A549 (cell line): ENCODE results near the gene RECQL. TPM values are rescaled to one million over a fixed set of nuclear protein-coding genes. Genes with fewer than 3 reads are reported as not detected.

Experiments
- ATAC-seq, 2 experiments: fragments of 200-7000 bp in 1 of 2; fragments of >200 bp in 1 of 2; cut with Nextera tagmentation in 1 of 2; cut with Tn5 transposase in 1 of 2; 3 replicates each; pipeline versions ENCODE4 v1.8.0 to v1.9.1; 2018 to 2020; ENCODE audit warnings: mild to moderate bottlenecking in 1 of 2, moderate library complexity in 1 of 2
- CTCF ChIA-PET: fragments of 300-600 bp; sonication (Branson Sonifier 250); formaldehyde crosslinking; extraction: SDS; loops from one replicate; lab custom pipeline; 2021; ENCODE audit warnings: antibody characterized with exemption, inconsistent platforms; lab: Yijun Ruan, JAX
- POLR2A ChIA-PET: fragments of 350-600 bp; formaldehyde crosslinking; extraction: SDS; loops from one replicate; lab custom pipeline; 2021; ENCODE audit warnings: antibody characterized with exemption, inconsistent platforms; lab: Yijun Ruan, JAX
- DNase-seq, 2 experiments: peaks; one replicate each; pipeline versions ENCODE4 v3.0.0 to v3.0.0-alpha.2; 2011 to 2016; ENCODE audit warnings: low read depth in 1 of 2, low spot score in 1 of 2
- FAIRE-seq: peaks from 2 replicates; lab custom pipeline; 2011; peaks lifted over from hg19 to GRCh38; lab: Jason Lieb, UNC
- H3K27ac ChIP-seq, 2 experiments: fragments of >200 bp; sonication (Bioruptor Twin); formaldehyde crosslinking; 3 replicates each; pipeline ENCODE4 v1.5.1; 2016 to 2017
- H3K4me1 ChIP-seq: fragments of >200 bp; sonication (Bioruptor Twin); formaldehyde crosslinking; 3 replicates; pipeline ENCODE4 v1.6.1; 2016
- H3K4me2 ChIP-seq: fragments of >200 bp; sonication (Bioruptor Twin); formaldehyde crosslinking; 3 replicates; pipeline ENCODE4 v1.6.1; 2016
- H3K4me3 ChIP-seq: fragments of >200 bp; sonication (Bioruptor Twin); formaldehyde crosslinking; 3 replicates; pipeline ENCODE4 v1.5.1; 2016
- H3K9me3 ChIP-seq: fragments of >200 bp; sonication (Bioruptor Twin); formaldehyde crosslinking; 3 replicates; pipeline ENCODE4 v1.6.1; 2016
- BHLHE40 ChIP-seq: IDR thresholded peaks from 2 replicates; pipeline ENCODE4 v1.6.1; 2012; ENCODE audit warnings: low read depth, low read length, inconsistent platforms
- CBX2 ChIP-seq: fragments of 200-600 bp; sonication (generic); IDR thresholded peaks from 2 replicates; pipeline ENCODE4 v1.6.1; 2016; ENCODE audit warnings: low read depth, mild to moderate bottlenecking, borderline replicate concordance
- CBX8 ChIP-seq: fragments of 200-600 bp; sonication (generic); IDR thresholded peaks from 2 replicates; pipeline ENCODE4 v1.6.1; 2016
- CEBPB ChIP-seq, 2 experiments: fragments of >200 bp in 1 of 2; sonication (Bioruptor Twin) in 1 of 2; formaldehyde crosslinking in 1 of 2; IDR thresholded peaks; 2 replicates each; pipeline ENCODE4 v1.6.1; 2012 to 2016
- CHD4 ChIP-seq: fragments of 200-600 bp; sonication (generic); IDR thresholded peaks from 2 replicates; pipeline ENCODE4 v1.6.1; 2016; ENCODE audit warnings: antibody characterized with exemption, mild to moderate bottlenecking, borderline replicate concordance
- CTCF ChIP-seq: fragments of >200 bp; sonication (Bioruptor Twin); formaldehyde crosslinking; IDR thresholded peaks from 3 replicates; pipeline ENCODE4 v1.5.1; 2016
- EHMT2 ChIP-seq: fragments of 200-600 bp; sonication (generic); IDR thresholded peaks from 2 replicates; pipeline ENCODE4 v1.6.1; 2016; ENCODE audit warnings: antibody characterized with exemption, low read depth, mild to moderate bottlenecking, moderate library complexity
- ELK1 ChIP-seq: fragments of 150-350 bp; IDR thresholded peaks from 2 replicates; pipeline ENCODE4 v1.6.1; 2014; ENCODE audit warnings: low read depth, mild to moderate bottlenecking, low read length
- FOSL2 ChIP-seq, 2 experiments: fragments of 450-650 bp in 1 of 2; fragments of >200 bp in 1 of 2; sonication (Bioruptor Twin) in 1 of 2; formaldehyde crosslinking; IDR thresholded peaks; 2 replicates each; pipeline versions ENCODE4 v1.5.0 to v1.6.1; 2016 to 2020; ENCODE audit warnings: mild to moderate bottlenecking in 1 of 2, moderate library complexity in 1 of 2
- FOXS1 ChIP-seq: fragments of 250-450 bp; sonication (Bioruptor Pico); IDR thresholded peaks from 2 replicates; pipeline ENCODE4 v1.5.0; 2020; ENCODE audit warnings: mild to moderate bottlenecking, moderate library complexity
- HDAC2 ChIP-seq: fragments of 200-600 bp; sonication (generic); IDR thresholded peaks from 2 replicates; pipeline ENCODE4 v1.6.1; 2016
- HES2 ChIP-seq: fragments of >200 bp; sonication (Bioruptor Twin); formaldehyde crosslinking; IDR thresholded peaks from 2 replicates; pipeline ENCODE4 v1.6.1; 2016
- HOXA7 ChIP-seq: fragments of 250-450 bp; sonication (Bioruptor Pico); IDR thresholded peaks from 2 replicates; pipeline ENCODE4 v1.5.0; 2020; ENCODE audit warnings: mild to moderate bottlenecking, moderate library complexity
- HOXB5 ChIP-seq: fragments of 250-450 bp; sonication (Bioruptor Pico); IDR thresholded peaks from 2 replicates; pipeline ENCODE4 v1.5.0; 2020; ENCODE audit warnings: mild to moderate bottlenecking, moderate library complexity
- KDM5A ChIP-seq: fragments of 200-600 bp; sonication (generic); IDR thresholded peaks from 2 replicates; pipeline ENCODE4 v1.6.1; 2016; ENCODE audit warnings: antibody characterized with exemption, mild to moderate bottlenecking
- MYC ChIP-seq: IDR thresholded peaks from 2 replicates; pipeline ENCODE4 v1.6.1; 2012; ENCODE audit warnings: mild to moderate bottlenecking, inconsistent platforms, low read length, improper control_type of control experiment, borderline replicate concordance
- POLR2A ChIP-seq: IDR thresholded peaks from 2 replicates; pipeline ENCODE4 v1.6.1; 2012; ENCODE audit warnings: mild to moderate bottlenecking, low read length
- RNF2 ChIP-seq: fragments of 200-600 bp; sonication (generic); IDR thresholded peaks from 2 replicates; pipeline ENCODE4 v1.6.1; 2016; ENCODE audit warnings: low read depth, mild to moderate bottlenecking, antibody characterized with exemption, moderate library complexity, borderline replicate concordance
- ZC3H11A ChIP-seq: fragments of 450-650 bp; IDR thresholded peaks from 2 replicates; pipeline ENCODE4 v1.6.1; 2014; ENCODE audit warnings: antibody characterized with exemption, mild to moderate bottlenecking
- WGBS: methylation state at CpG from one replicate; pipeline ENCODE4 v1.1.6; 2017; ENCODE audit errors: missing lambda C conversion rate; 5-methylcytosine and 5-hydroxymethylcytosine counted together
- polyA plus RNA-seq, 4 experiments: library from polyadenylated mRNA; depleted of rRNA in 3 of 4; stranded (reverse); fragments of >200 nt; fragmentation: RNase III in 1 of 4; extraction: RNeasy Plus Mini Kit Qiagen cat#74134 plus additional on column Dnase treatment in 1 of 4; gene quantifications; 2 replicates in 3 of 4; 3 replicates in 1 of 4; pipeline ENCODE4 v1.2.3, GENCODE V29; 2011 to 2017
- TF ChIP-seq, protein P1 (sequence below): IDR thresholded peaks from 2 replicates; pipeline ENCODE4 v1.6.1; 2012
- TF ChIP-seq, protein P2 (sequence below): IDR thresholded peaks from 2 replicates; pipeline ENCODE4 v1.6.1; 2012; ENCODE audit warnings: low read depth, borderline replicate concordance

RECQL gene
- polyA plus RNA-seq, 2 of the 4 experiments (the other 2 are of a cell fraction), result 77.0 to 84.2 TPM

GRCh38 chr12:21500786-21501257, 613 bp downstream of the RECQL start:
- FAIRE-seq, result no peak
- Histone ChIP-seq H3K9me3 (no peaks in the 10 kb centered on the region), H3K27ac (peak overlapping the region; percentile 78 to 80), H3K4me1 (peaks cover 31% of the 10 kb centered on the region), H3K4me3 (peak overlapping the region; percentile 96), H3K4me2 (peak overlapping the region; percentile 77)
- POLR2A ChIA-PET, result interaction anchor here (0.6 to 2.3 kb wide), 8 partner anchors 10 to 161 kb away, joined by 3 to 18 read pairs (median 6); partner anchors contain the start of genes LDHB, PYROXD1 and SPX
- 14% methylated on average over 8 of the region's 8 CpGs for WGBS
- TF ChIP-seq HOXA7 (CRISPR knock-in tag), result 0 out of 2 replicates have a peak, but pooled peaks have one; percentile 42
- no peak for TF ChIP-seq CTCF
- DNase-seq, result no peak
- CTCF ChIA-PET, result interaction anchor here (1.2 kb wide), 1 partner anchor 252 kb away, joined by 3 read pairs; no protein-coding TSS in a partner anchor
- peak in 1 of 2 experiments; percentile 2; a peak in 1 of 6 replicates for ATAC-seq

DNA sequence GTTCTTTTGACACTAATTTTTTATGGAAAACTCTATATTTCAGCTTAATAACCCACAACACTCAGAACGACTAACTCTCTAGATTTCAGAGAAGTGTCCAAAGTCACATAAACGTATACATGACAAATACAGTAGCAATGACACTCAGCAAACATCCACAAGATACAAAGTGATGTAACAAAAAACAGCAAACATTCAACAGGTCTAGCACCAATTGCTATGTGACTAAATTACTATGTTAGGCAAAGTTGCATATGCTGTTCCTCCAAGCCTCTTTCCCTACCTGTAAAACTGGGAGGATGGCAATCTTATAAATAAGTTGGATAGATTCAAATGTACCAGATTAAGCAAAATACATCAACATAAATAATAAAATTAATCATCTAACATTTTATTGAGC, 1.7 kb downstream of the RECQL start:
- Histone ChIP-seq H3K27ac (no peak overlapping the region), H3K9me3 (no peaks in the 10 kb centered on the region), H3K4me1 (peaks cover 31% of the 10 kb centered on the region), H3K4me3 (no peak overlapping the region; the same call in 2 of the 3 replicates), H3K4me2 (peak overlapping the region; percentile 77)
- 28% methylated on average over 2 of the region's 2 CpGs for WGBS
- no peak for FAIRE-seq
- ChIA-PET CTCF (no interaction called here), POLR2A (no interaction called here)
- TF ChIP-seq HES2 (no peak), ELK1 (no peak), CBX8 (no peak), CEBPB (IDR thresholded peaks at IDR 0.05) (no peak), HOXB5 (CRISPR knock-in tag) (no peak), FOXS1 (no peak), HDAC2 (no peak), MYC (no peak), BHLHE40 (no peak), CHD4 (no peak), POLR2A (no peak), RNF2 (no peak), ZC3H11A (no peak), CBX2 (no peak), EHMT2 (no peak)
- TF ChIP-seq, protein P1, sequence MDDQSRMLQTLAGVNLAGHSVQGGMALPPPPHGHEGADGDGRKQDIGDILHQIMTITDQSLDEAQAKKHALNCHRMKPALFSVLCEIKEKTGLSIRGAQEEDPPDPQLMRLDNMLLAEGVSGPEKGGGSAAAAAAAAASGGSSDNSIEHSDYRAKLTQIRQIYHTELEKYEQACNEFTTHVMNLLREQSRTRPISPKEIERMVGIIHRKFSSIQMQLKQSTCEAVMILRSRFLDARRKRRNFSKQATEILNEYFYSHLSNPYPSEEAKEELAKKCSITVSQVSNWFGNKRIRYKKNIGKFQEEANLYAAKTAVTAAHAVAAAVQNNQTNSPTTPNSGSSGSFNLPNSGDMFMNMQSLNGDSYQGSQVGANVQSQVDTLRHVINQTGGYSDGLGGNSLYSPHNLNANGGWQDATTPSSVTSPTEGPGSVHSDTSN, result no peak
- no peak for ATAC-seq
- no peak for DNase-seq

DNA sequence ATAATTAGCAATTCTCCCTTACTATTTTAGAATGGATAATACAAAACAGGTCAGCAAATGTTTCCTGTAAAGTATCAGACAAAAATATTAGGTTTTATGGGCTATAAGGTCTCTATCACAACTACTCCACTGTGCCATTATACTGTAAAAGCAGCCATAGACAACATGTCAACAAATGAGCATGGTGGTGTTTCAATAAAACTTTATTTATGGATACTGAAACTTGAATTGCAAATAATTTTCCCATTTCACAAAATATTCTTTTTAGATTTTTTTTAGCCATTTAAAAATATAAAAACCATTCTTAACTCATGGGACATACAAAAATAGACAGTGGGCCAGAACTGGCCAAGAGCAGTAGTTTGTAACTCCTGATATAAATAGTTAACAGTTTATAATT, 15.4 kb downstream of the RECQL start:
- no peak overlapping the region for H3K27ac ChIP-seq
- no peak for DNase-seq
- H3K4me1 ChIP-seq, result no peaks in the 10 kb centered on the region
- CTCF ChIA-PET, result no interaction called here
- POLR2A ChIA-PET, result no interaction called here
- no peak overlapping the region for H3K4me3 ChIP-seq
- no peaks in the 10 kb centered on the region for H3K9me3 ChIP-seq
- no peak for FAIRE-seq
- no peak for ATAC-seq
- no peak overlapping the region for H3K4me2 ChIP-seq
- TF ChIP-seq, protein P2, sequence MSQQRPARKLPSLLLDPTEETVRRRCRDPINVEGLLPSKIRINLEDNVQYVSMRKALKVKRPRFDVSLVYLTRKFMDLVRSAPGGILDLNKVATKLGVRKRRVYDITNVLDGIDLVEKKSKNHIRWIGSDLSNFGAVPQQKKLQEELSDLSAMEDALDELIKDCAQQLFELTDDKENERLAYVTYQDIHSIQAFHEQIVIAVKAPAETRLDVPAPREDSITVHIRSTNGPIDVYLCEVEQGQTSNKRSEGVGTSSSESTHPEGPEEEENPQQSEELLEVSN, result no peak
- TF ChIP-seq HOXA7 (CRISPR knock-in tag), result no peak
- TF ChIP-seq MYC, result no peak
- no peak for TF ChIP-seq FOSL2 (IDR thresholded peaks at IDR 0.05)
- TF ChIP-seq FOSL2 (CRISPR knock-in tag; IDR thresholded peaks at IDR 0.05), result no peak
- TF ChIP-seq KDM5A, result no peak
